ENCODE measurements around the gene ADI1.

DNA sequence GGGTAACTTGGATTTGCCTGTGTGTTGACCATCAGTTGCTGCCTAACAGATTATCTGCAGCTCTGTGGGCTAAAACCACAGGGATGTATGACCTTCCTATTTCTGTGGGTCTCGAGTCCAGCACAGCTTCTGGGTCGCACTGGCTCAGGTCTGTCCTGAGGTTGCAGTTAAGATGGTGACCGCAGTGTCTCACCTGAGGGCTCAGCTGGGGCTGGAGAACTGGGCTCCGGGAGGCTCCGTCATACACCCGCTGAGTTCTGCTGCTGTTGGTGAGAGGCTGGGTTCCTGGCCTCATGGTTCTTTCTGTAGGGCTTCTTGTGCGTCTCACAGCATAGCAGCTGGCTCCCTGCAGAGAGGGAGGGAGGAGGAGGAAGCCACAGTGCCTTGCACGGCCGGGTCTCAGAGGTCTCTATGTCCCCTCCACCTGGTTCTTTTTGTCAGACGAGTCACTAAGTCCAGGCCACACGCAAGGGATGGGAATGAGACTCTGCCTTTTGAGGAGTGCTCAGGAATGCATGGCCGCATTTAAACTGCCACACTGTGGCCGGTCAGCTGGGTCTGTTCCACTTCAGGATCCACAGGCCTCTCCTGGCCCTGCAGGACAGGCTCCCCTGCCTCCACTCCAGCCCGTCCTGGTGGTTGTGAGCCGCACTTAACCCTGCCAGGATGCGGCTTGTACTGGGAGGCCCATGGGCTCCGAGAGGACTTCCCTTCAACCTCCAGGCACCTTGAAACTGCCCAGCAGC lies 67.2 kb downstream of the ADI1 start:
- TF ChIP-seq, protein P1, sequence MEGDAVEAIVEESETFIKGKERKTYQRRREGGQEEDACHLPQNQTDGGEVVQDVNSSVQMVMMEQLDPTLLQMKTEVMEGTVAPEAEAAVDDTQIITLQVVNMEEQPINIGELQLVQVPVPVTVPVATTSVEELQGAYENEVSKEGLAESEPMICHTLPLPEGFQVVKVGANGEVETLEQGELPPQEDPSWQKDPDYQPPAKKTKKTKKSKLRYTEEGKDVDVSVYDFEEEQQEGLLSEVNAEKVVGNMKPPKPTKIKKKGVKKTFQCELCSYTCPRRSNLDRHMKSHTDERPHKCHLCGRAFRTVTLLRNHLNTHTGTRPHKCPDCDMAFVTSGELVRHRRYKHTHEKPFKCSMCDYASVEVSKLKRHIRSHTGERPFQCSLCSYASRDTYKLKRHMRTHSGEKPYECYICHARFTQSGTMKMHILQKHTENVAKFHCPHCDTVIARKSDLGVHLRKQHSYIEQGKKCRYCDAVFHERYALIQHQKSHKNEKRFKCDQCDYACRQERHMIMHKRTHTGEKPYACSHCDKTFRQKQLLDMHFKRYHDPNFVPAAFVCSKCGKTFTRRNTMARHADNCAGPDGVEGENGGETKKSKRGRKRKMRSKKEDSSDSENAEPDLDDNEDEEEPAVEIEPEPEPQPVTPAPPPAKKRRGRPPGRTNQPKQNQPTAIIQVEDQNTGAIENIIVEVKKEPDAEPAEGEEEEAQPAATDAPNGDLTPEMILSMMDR (IDR thresholded peaks at IDR 0.05) = no peak
- no peak for TF ChIP-seq POLR2A (IDR thresholded peaks at IDR 0.05)

All from adrenal gland (tissue), 5 donors.